Measurements from ENCODE around the gene TFF1.

The TFF1 gene

GRCh38 chr21:42362700-42363099, 3.6 kb downstream of the TFF1 start:
- no peak for DNase-seq (ENCODE audit: low read depth in 2 of 2)

- no peak for DNase-seq (ENCODE audit: low read depth in 2 of 2)
Observed at GRCh38 chr21:42362198-42362597, 4.1 kb downstream of the TFF1 start.

GRCh38 chr21:42361286-42361685, 5.0 kb downstream of the TFF1 start:
- no peak for DNase-seq (ENCODE audit: low read depth in 2 of 2)

GRCh38 chr21:42360317-42360716, 6.0 kb downstream of the TFF1 start:
- no peak for DNase-seq (ENCODE audit: low read depth in 2 of 2)

- DNase-seq (ENCODE audit: low read depth in 2 of 2) = no peak
Observed at GRCh38 chr21:42358937-42359336, 7.4 kb downstream of the TFF1 start.

GRCh38 chr21:42358261-42358660, 8.1 kb downstream of the TFF1 start:
- no peak for DNase-seq (ENCODE audit: low read depth in 2 of 2)

- DNase-seq (ENCODE audit: low read depth in 2 of 2) = no peak
Observed at GRCh38 chr21:42357307-42357706, 9.0 kb downstream of the TFF1 start.

GRCh38 chr21:42356650-42357049, 9.7 kb downstream of the TFF1 start:
- DNase-seq (ENCODE audit: low read depth in 2 of 2) = no peak

GRCh38 chr21:42356046-42356445, 10.3 kb downstream of the TFF1 start:
- DNase-seq (ENCODE audit: low read depth in 2 of 2) = no peak

- DNase-seq (ENCODE audit: low read depth in 2 of 2) = no peak
Observed at GRCh38 chr21:42353623-42354022, 12.7 kb downstream of the TFF1 start.

- DNase-seq (ENCODE audit: low read depth in 2 of 2) = no peak
Observed at GRCh38 chr21:42352441-42353095, 13.8 kb downstream of the TFF1 start.

GRCh38 chr21:42351626-42352440, 14.5 kb downstream of the TFF1 start:
- DNase-seq (ENCODE audit: low read depth in 2 of 2) = no peak

GRCh38 chr21:42350927-42351426, 15.4 kb downstream of the TFF1 start, which contains the start of gene TFF2:
TFF2 (minus strand) TSS chr21:42350994; CDS start chr21:42350957, 37 bp downstream.
- no peak for DNase-seq (ENCODE audit: low read depth in 2 of 2)

- DNase-seq (ENCODE audit: low read depth in 2 of 2) = no peak
Observed at GRCh38 chr21:42350318-42350910, 15.9 kb downstream of the TFF1 start.

- no peak for DNase-seq (ENCODE audit: low read depth in 2 of 2)
Observed at GRCh38 chr21:42349420-42350317, 16.7 kb downstream of the TFF1 start.

- no peak for DNase-seq (ENCODE audit: low read depth in 2 of 2)
Observed at GRCh38 chr21:42348762-42349161, 17.6 kb downstream of the TFF1 start.

GRCh38 chr21:42347601-42348327, 18.6 kb downstream of the TFF1 start:
- DNase-seq (ENCODE audit: low read depth in 2 of 2) = no peak

GRCh38 chr21:42346866-42347600, 19.3 kb downstream of the TFF1 start:
- no peak for DNase-seq (ENCODE audit: low read depth in 2 of 2)

GRCh38 chr21:42346441-42346840, 19.9 kb downstream of the TFF1 start:
- no peak for DNase-seq (ENCODE audit: low read depth in 2 of 2)

- DNase-seq (ENCODE audit: low read depth in 2 of 2) = no peak
Observed at GRCh38 chr21:42344631-42345030, 21.7 kb downstream of the TFF1 start.
